ENCODE results near the gene CDH24. TPM values are rescaled to one million over a fixed set of nuclear protein-coding genes. Genes with fewer than 3 reads are reported as not detected.

The CDH24 gene
- total RNA-seq, 1 donor from 2014 or later: 1.3 TPM

- no peaks in the 10 kb centered on the region for H3K9me3 Mint-ChIP-seq
- intact Hi-C loops (cut with micrococcal nuclease): loop anchor here (5.0 to 10.0 kb wide), 4 partner anchors 33 to 740 kb away; partner anchors contain the start of gene LRP10
- H3K27me3 Mint-ChIP-seq: peaks cover 2% of the 10 kb centered on the region
- POLR2A ChIA-PET: interaction anchor here (2.0 to 2.2 kb wide), 2 partner anchors 48 to 73 kb away, joined by 8 to 11 read pairs; partner anchors contain the start of gene AJUBA
- no peak overlapping the region for H3K4me3 Mint-ChIP-seq
- H3K36me3 Mint-ChIP-seq (ENCODE audit: low read depth): peaks cover 21% of the 10 kb centered on the region
- ATAC-seq (ENCODE audit: low read depth): no peak
- CTCF ChIA-PET: interaction anchor here (1.8 to 10.5 kb wide), 4 partner anchors 14 to 82 kb away, joined by 6 to 284 read pairs (median 14); partner anchors contain the start of gene AJUBA
- peaks cover 18% of the 10 kb centered on the region for H3K4me1 Mint-ChIP-seq
- H3K27ac Mint-ChIP-seq: no peak overlapping the region
- TF ChIP-seq CTCF (IDR thresholded peaks at IDR 0.05): no peak
- DNase-seq: no peak
These were observed 2.2 kb downstream of the CDH24 start for GRCh38 chr14:23055147-23055550.

GRCh38 chr14:23054000-23054811 is 3.1 kb downstream of the CDH24 start:
- no peak for DNase-seq

GRCh38 chr14:23053426-23053825 is 3.9 kb downstream of the CDH24 start:
- DNase-seq (no peak), ATAC-seq (ENCODE audit: low read depth) (no peak)
- peaks cover 18% of the 10 kb centered on the region for H3K4me1 Mint-ChIP-seq
- POLR2A ChIA-PET: interaction anchor here (0.6 kb wide), 1 partner anchor 29 kb away, joined by 3 read pairs; no protein-coding TSS in a partner anchor
- no peak for TF ChIP-seq CTCF (IDR thresholded peaks at IDR 0.05)
- no peaks in the 10 kb centered on the region for H3K9me3 Mint-ChIP-seq
- H3K36me3 Mint-ChIP-seq (ENCODE audit: low read depth): peaks cover 5% of the 10 kb centered on the region
- H3K4me3 Mint-ChIP-seq: no peak overlapping the region
- intact Hi-C loops (cut with micrococcal nuclease): loop anchor here (10.0 kb wide), 1 partner anchor 739 kb away; no protein-coding TSS in a partner anchor
- H3K27ac Mint-ChIP-seq: no peak overlapping the region
- CTCF ChIA-PET: interaction anchor here (1.1 to 2.4 kb wide), 3 partner anchors 58 to 81 kb away, joined by 4 to 9 read pairs (median 7); no protein-coding TSS in a partner anchor
- H3K27me3 Mint-ChIP-seq: peaks cover 2% of the 10 kb centered on the region

More at GRCh38 chr14:23054000-23054811, 3.1 kb downstream of the CDH24 start:
- intact Hi-C loops (cut with micrococcal nuclease): loop anchor here (10.0 kb wide), 1 partner anchor 739 kb away; no protein-coding TSS in a partner anchor
- ChIA-PET CTCF (interaction anchor here (0.8 to 10.5 kb wide), 6 partner anchors 59 to 82 kb away, joined by 3 to 284 read pairs (median 8); partner anchors contain the start of gene AJUBA), POLR2A (interaction anchor here (0.6 kb wide), 1 partner anchor 59 kb away, joined by 5 read pairs; no protein-coding TSS in a partner anchor)
- H3K27ac Mint-ChIP-seq: no peak overlapping the region
- ATAC-seq (ENCODE audit: low read depth): no peak
- peaks cover 18% of the 10 kb centered on the region for H3K4me1 Mint-ChIP-seq
- H3K27me3 Mint-ChIP-seq: peaks cover 2% of the 10 kb centered on the region
- peaks cover 11% of the 10 kb centered on the region for H3K36me3 Mint-ChIP-seq (ENCODE audit: low read depth)
- H3K4me3 Mint-ChIP-seq: no peak overlapping the region
- H3K9me3 Mint-ChIP-seq: no peaks in the 10 kb centered on the region
- no peak for TF ChIP-seq CTCF (IDR thresholded peaks at IDR 0.05)

GRCh38 chr14:23052671-23053070 is 4.6 kb downstream of the CDH24 start:
- ATAC-seq (ENCODE audit: low read depth) (no peak), DNase-seq (no peak)
- Mint-ChIP-seq H3K36me3 (ENCODE audit: low read depth) (no peaks in the 10 kb centered on the region), H3K9me3 (no peaks in the 10 kb centered on the region), H3K4me1 (peaks cover 13% of the 10 kb centered on the region), H3K27ac (no peak overlapping the region), H3K4me3 (no peak overlapping the region), H3K27me3 (peaks cover 2% of the 10 kb centered on the region)
- intact Hi-C loops (cut with micrococcal nuclease): loop anchor here (10.0 kb wide), 1 partner anchor 738 kb away; no protein-coding TSS in a partner anchor
- ChIA-PET CTCF (interaction anchor here (0.9 to 1.7 kb wide), 4 partner anchors 58 to 81 kb away, joined by 4 to 7 read pairs (median 4); no protein-coding TSS in a partner anchor), POLR2A (interaction anchor here (0.6 kb wide), 1 partner anchor 30 kb away, joined by 3 read pairs; no protein-coding TSS in a partner anchor)
- no peak for TF ChIP-seq CTCF (IDR thresholded peaks at IDR 0.05)

Data from activated B cell treated with CpG ODN at 0.5 μM for 24 hours (primary cell).